B cell (primary cell): ENCODE data around the gene UBTD1. TPM values are rescaled to one million over a fixed set of nuclear protein-coding genes. Genes with fewer than 3 reads are reported as not detected.
"Not testable (repeated sequence)": the region's sequence is repeated elsewhere in the genome, so short reads cannot be mapped to it uniquely, and the experiment has no call there.

Experiments
- ATAC-seq: fragments of 200-7000 bp; cut with Tn5 transposase; one replicate; pipeline ENCODE4 v1.10.0; 2021; ENCODE audit warnings: low read depth, mild to moderate bottlenecking, moderate number of reproducible peaks, moderate library complexity
- CTCF ChIA-PET: fragments of 350-600 bp; sonication (Branson Sonifier 250); formaldehyde crosslinking; loops from one replicate; lab custom pipeline; 2021; ENCODE audit warnings: antibody characterized with exemption, inconsistent platforms; lab: Charles Lee
- POLR2A ChIA-PET: fragments of 350-600 bp; sonication (Branson Sonifier 250); formaldehyde crosslinking; loops from one replicate; lab custom pipeline; 2021; ENCODE audit warnings: antibody characterized with exemption; lab: Charles Lee
- DNase-seq: peaks from one replicate; pipeline ENCODE4 v3.0.0; 2013
- H2AFZ ChIP-seq: 2 replicates; pipeline ENCODE4 v1.6.1; 2012; ENCODE audit warnings: mild to moderate bottlenecking, low read depth, low read length; ENCODE audit not compliant: insufficient read depth, poor library complexity, severe bottlenecking
- H3K27ac ChIP-seq, 2 donors: 1 replicate in 1 of 2; 2 replicates in 1 of 2; pipeline ENCODE4 v1.5.1; 2012 to 2013; ENCODE audit warnings: low read length in 2 of 2, mild to moderate bottlenecking in 2 of 2, moderate library complexity in 1 of 2
- H3K27me3 ChIP-seq, 4 experiments: fragments of 200-600 bp in 1 of 4; sonication (generic) in 1 of 4; replicated peaks in 1 of 4; 1 replicate in 2 of 4; 2 replicates in 2 of 4; pipeline versions ENCODE4 v1.6.1 to v1.7.0; 2013 to 2016; ENCODE audit warnings: low read length in 3 of 4, mild to moderate bottlenecking in 2 of 4, mixed read lengths in 1 of 4, moderate library complexity in 1 of 4; ENCODE audit not compliant: insufficient read depth in 4 of 4, control insufficient read depth in 3 of 4; ENCODE audit errors: control extremely low read depth in 1 of 4
- H3K36me3 ChIP-seq, 2 experiments: replicated peaks in 1 of 2; 1 replicate in 1 of 2; 2 replicates in 1 of 2; pipeline versions ENCODE4 v1.6.1 to v1.7.1; 2013; ENCODE audit warnings: low read length in 1 of 2; ENCODE audit not compliant: insufficient read depth in 2 of 2, control insufficient read depth in 1 of 2; ENCODE audit errors: control extremely low read depth in 1 of 2, extremely low read depth in 1 of 2
- H3K4me1 ChIP-seq, 2 donors: fragments of 200-600 bp in 1 of 2; sonication (generic) in 1 of 2; 1 replicate in 1 of 2; 2 replicates in 1 of 2; pipeline versions ENCODE4 v1.5.1 to v1.6.1; 2013 to 2017; ENCODE audit warnings: low read length in 2 of 2; ENCODE audit not compliant: control insufficient read depth in 2 of 2, insufficient read depth in 2 of 2
- H3K4me2 ChIP-seq: replicated peaks from 2 replicates; pipeline ENCODE3; 2012; ENCODE audit warnings: mild to moderate bottlenecking, low read depth, low read length; ENCODE audit not compliant: poor library complexity, severe bottlenecking
- H3K4me3 ChIP-seq, 5 experiments: fragments of 200-600 bp in 1 of 5; sonication (generic) in 1 of 5; 1 replicate in 3 of 5; 2 replicates in 2 of 5; pipeline versions ENCODE4 v1.5.1 to v1.7.0; 2011 to 2016; ENCODE audit warnings: low read length in 4 of 5, mild to moderate bottlenecking in 4 of 5, low read depth in 2 of 5, control low read depth in 1 of 5, moderate library complexity in 1 of 5; ENCODE audit not compliant: insufficient read depth in 1 of 5; ENCODE audit errors: control extremely low read depth in 1 of 5, extremely low read depth in 1 of 5
- H3K79me2 ChIP-seq: fragments of 200-600 bp; sonication (generic); one replicate; pipeline ENCODE4 v1.6.0; 2016; ENCODE audit warnings: low read length; ENCODE audit not compliant: control insufficient read depth, insufficient read depth
- H3K9ac ChIP-seq: fragments of 200-600 bp; sonication (generic); 2 replicates; pipeline ENCODE4 v1.6.1; 2017; ENCODE audit warnings: mild to moderate bottlenecking, low read length, moderate library complexity
- H3K9me3 ChIP-seq, 3 donors: one replicate each; pipeline versions ENCODE4 v1.6.1 to v1.7.1; 2013; ENCODE audit warnings: low read length in 2 of 3; ENCODE audit not compliant: control insufficient read depth in 2 of 3, insufficient read depth in 1 of 3; ENCODE audit errors: control extremely low read depth in 1 of 3
- H4K20me1 ChIP-seq: 2 replicates; pipeline ENCODE4 v1.6.0; 2012; ENCODE audit warnings: mild to moderate bottlenecking, low read length; ENCODE audit not compliant: insufficient read depth, control insufficient read depth, poor library complexity, severe bottlenecking
- H3K27ac Mint-ChIP-seq: one replicate; pipeline ENCODE4 v1.8.0; 2021; ENCODE audit warnings: mixed read lengths
- H3K27me3 Mint-ChIP-seq: one replicate; pipeline ENCODE4 v1.8.0; 2021; ENCODE audit warnings: mixed read lengths
- H3K4me1 Mint-ChIP-seq: one replicate; pipeline ENCODE4 v1.8.0; 2021; ENCODE audit warnings: mixed read lengths
- H3K4me3 Mint-ChIP-seq: one replicate; pipeline ENCODE4 v1.8.0; 2021; ENCODE audit warnings: mixed read lengths
- H3K9me3 Mint-ChIP-seq: one replicate; pipeline ENCODE4 v1.8.0; 2022; ENCODE audit warnings: mixed read lengths; ENCODE audit not compliant: insufficient read depth
- WGBS: methylation state at CpG from one replicate; pipeline ENCODE4 v1.1.5; 2013; ENCODE audit warnings: missing lambda C conversion rate; ENCODE audit not compliant: insufficient coverage; 5-methylcytosine and 5-hydroxymethylcytosine counted together
- intact Hi-C: fragments of 100-400 bp; cut with micrococcal nuclease; formaldehyde crosslinking; loops from one replicate; pipeline ENCODE4 v1.10.0; 2022
- polyA plus RNA-seq: library from polyadenylated mRNA; depleted of rRNA; stranded (reverse); fragments of >200 nt; gene quantifications from 2 replicates; pipeline ENCODE4 v1.2.3, GENCODE V29; 2012
- total RNA-seq, 2 donors: library from RNA; stranded (reverse); fragments of 120-200 nt in 1 of 2; gene quantifications; 1 replicate in 1 of 2; 2 replicates in 1 of 2; pipeline versions ENCODE4 v1.2.3 to v1.2.4, GENCODE V29; 2013 to 2022

The UBTD1 gene
- total and polyA plus RNA-seq, 2 donors (not counting 1 experiment from before 2014, with no cell fraction given) = 1.3 to 1.8 TPM

DNA sequence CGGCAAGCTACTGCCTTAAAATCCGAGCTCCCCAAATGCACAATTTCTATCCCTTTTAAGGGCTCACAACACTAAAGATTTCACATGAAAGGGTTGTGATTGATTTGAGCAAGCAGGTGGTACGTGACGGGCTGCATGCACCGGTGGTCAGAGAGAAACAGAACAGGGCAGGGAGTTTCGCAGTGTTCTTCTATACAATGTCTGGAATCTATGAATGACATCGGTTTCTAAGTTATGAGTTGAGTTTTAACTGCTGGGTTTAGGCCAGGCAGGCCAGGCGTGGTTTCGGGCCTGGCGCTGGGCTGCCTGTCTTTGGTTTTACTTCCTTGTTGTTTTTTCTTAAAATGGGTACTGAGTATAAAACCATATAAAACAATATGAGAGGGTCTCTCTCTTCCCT lies 56.8 kb downstream of the UBTD1 start:
- H3K4me2 ChIP-seq, H3K9me3 ChIP-seq, H2AFZ ChIP-seq, H3K4me1 Mint-ChIP-seq, H3K9ac ChIP-seq, H4K20me1 ChIP-seq, H3K27me3 Mint-ChIP-seq, H3K36me3 ChIP-seq, H3K9me3 Mint-ChIP-seq, H3K4me3 Mint-ChIP-seq, DNase-seq, intact Hi-C loops, H3K27me3 ChIP-seq, H3K4me3 ChIP-seq, POLR2A ChIA-PET, ATAC-seq, H3K27ac Mint-ChIP-seq, H3K79me2 ChIP-seq, H3K4me1 ChIP-seq, H3K27ac ChIP-seq: not testable (repeated sequence)
- CTCF ChIA-PET = interaction anchor here (2.1 to 6.8 kb wide), 2 partner anchors 91 to 154 kb away, joined by 7 to 96 read pairs; partner anchors contain the start of gene RRP12
- WGBS = 90% methylated on average over 2 of the region's 10 CpGs

DNA sequence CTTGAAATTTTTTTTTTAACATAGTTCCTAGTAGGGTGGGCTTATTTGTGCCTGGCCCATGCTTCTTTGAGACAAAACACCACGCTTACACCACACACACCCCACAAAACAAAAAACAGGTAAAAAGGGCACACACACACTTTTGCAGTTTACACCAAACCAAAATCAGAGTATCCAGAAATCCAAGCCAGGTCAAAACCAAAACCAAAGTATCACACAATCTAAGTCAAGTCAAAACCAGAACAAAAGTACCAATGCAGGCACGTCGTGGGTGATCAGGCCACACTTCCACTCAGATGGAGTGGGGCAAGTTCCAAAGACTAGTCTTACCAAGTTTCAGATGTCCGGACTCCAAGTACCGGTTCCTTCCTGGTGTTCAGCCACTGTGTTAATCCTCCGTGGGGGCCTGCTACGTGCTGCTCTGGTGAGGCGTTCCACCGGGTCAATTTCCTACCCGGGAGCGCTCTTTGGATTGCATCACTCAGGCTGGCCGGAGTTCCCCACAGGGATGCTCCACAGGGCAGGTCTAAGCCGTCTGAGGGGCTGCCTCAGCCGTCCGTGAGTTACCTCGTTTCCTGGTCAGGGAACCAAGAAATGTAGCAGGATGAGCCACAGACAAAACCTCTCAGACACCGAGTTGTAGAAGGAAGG lies 62.1 kb downstream of the UBTD1 start:
- H4K20me1 ChIP-seq, H3K27me3 ChIP-seq, H3K9ac ChIP-seq, H3K27ac ChIP-seq, ATAC-seq, H3K4me3 ChIP-seq, H2AFZ ChIP-seq, DNase-seq, H3K4me1 Mint-ChIP-seq, H3K36me3 ChIP-seq, H3K4me2 ChIP-seq, CTCF ChIA-PET, POLR2A ChIA-PET, H3K9me3 Mint-ChIP-seq, H3K4me1 ChIP-seq, H3K27me3 Mint-ChIP-seq, H3K4me3 Mint-ChIP-seq, H3K9me3 ChIP-seq, H3K27ac Mint-ChIP-seq, intact Hi-C loops, H3K79me2 ChIP-seq: not testable (repeated sequence)
- 90% methylated on average over 15 of the region's 17 CpGs for WGBS

DNA sequence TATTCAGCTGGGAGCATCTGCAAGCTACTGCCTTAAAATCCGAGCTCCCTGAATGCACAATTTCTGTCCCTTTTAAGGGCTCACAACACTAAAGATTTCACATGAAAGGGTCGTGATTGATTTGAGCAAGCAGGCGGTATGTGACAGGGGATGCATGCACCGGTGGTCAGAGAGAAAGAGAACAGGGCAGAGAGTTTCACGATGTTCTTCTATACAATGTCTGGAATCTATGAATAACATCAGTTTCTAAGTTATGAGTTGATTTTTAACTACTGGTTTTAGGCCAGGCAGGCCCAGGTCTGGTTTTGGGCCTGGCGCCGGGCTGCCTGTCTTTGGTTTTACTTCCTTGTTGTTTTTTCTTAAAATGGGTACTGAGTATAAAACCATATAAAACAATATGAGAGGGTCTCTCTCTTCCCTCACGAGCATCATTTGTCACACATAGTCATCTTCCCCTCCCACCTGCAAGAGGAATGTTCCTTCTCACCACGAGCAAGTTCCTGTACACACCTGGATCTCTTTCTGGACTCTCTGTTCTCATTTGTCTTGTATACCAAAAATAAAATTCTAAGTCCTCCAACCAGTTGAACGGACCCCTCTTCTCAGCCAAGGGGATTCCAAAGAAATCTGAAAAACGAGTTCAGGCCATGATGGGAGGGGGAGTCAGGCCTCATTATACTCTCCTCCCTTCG lies 62.8 kb downstream of the UBTD1 start:
- POLR2A ChIA-PET, DNase-seq, H3K4me2 ChIP-seq, H3K4me3 ChIP-seq, H2AFZ ChIP-seq, H3K9me3 Mint-ChIP-seq, H3K4me1 ChIP-seq, H3K79me2 ChIP-seq, H3K9me3 ChIP-seq, H3K27ac Mint-ChIP-seq, H3K27me3 ChIP-seq, intact Hi-C loops, H4K20me1 ChIP-seq, H3K4me3 Mint-ChIP-seq, H3K27me3 Mint-ChIP-seq, CTCF ChIA-PET, H3K27ac ChIP-seq, H3K4me1 Mint-ChIP-seq, H3K9ac ChIP-seq, ATAC-seq, H3K36me3 ChIP-seq: not testable (repeated sequence)
- WGBS = 89% methylated on average over 5 of the region's 12 CpGs

DNA sequence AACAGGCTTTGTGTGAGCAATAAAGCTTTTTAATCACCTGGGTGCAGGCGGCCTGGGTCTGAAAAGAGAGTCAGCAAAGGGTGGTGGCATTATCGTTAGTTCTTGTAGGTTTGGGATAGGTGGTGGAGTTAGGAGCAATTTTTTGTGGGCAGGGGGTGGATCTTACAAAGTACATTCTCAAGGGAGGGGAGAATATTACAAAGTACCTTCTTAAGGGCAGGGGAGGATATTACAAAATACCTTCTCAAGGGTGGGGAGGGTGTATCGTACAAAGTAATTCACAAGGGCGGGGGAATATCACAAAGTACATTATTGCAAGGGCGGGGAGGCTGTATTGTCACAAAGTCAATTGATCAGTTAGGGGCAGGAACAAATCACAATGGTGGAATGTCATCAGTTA lies 63.6 kb downstream of the UBTD1 start:
- CTCF ChIA-PET, POLR2A ChIA-PET, H3K4me1 Mint-ChIP-seq, H3K27me3 Mint-ChIP-seq, ATAC-seq, H3K27ac Mint-ChIP-seq, intact Hi-C loops, H3K27me3 ChIP-seq, DNase-seq, H3K4me3 ChIP-seq, H3K9ac ChIP-seq, H3K9me3 Mint-ChIP-seq, H3K79me2 ChIP-seq, H3K4me3 Mint-ChIP-seq, H3K9me3 ChIP-seq, H4K20me1 ChIP-seq, H3K27ac ChIP-seq, H3K4me2 ChIP-seq, H3K36me3 ChIP-seq, H2AFZ ChIP-seq, H3K4me1 ChIP-seq: not testable (repeated sequence)
- 83% methylated on average over 3 of the region's 5 CpGs for WGBS
